ENCODE measurements around the gene GLIPR1L2. TPM values are rescaled to one million over a fixed set of nuclear protein-coding genes. Genes with fewer than 3 reads are reported as not detected.

GLIPR1L2 gene
- total RNA-seq, 4 donors from 2014 or later, result 0.20 to 3.3 (median 1.7) TPM

DNA sequence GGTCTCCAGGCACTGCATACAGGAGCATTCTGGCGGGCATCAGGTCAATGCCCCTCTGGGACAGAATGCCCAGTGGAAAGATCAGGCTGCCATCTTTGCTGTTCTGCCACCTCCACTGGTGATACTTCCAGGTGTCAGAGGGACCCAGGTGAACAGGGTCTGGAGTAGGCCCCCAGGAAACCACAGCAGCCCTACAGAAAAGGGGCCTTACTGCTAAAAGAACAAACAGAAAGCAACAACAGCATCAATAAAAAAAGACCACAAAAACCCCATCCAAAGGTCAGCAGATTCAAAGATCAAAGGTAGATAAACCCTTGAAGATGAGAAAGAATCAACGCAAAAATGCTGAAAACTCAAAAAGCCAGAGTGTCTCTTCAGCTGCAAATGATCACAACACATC, 40.5 kb upstream of the GLIPR1L2 start:
- Histone ChIP-seq H3K4me3 (no peak overlapping the region), H3K9me3 (peaks cover 0 to 32% (median 7%) of the 10 kb centered on the region in 4 donors), H3K27ac (no peak overlapping the region), H3K4me1 (no peaks in the 10 kb centered on the region), H3K27me3 (no peaks in the 10 kb centered on the region), H3K36me3 (peaks cover 0 to 13% (median 0%) of the 10 kb centered on the region in 3 donors)
- TF ChIP-seq, protein P1, sequence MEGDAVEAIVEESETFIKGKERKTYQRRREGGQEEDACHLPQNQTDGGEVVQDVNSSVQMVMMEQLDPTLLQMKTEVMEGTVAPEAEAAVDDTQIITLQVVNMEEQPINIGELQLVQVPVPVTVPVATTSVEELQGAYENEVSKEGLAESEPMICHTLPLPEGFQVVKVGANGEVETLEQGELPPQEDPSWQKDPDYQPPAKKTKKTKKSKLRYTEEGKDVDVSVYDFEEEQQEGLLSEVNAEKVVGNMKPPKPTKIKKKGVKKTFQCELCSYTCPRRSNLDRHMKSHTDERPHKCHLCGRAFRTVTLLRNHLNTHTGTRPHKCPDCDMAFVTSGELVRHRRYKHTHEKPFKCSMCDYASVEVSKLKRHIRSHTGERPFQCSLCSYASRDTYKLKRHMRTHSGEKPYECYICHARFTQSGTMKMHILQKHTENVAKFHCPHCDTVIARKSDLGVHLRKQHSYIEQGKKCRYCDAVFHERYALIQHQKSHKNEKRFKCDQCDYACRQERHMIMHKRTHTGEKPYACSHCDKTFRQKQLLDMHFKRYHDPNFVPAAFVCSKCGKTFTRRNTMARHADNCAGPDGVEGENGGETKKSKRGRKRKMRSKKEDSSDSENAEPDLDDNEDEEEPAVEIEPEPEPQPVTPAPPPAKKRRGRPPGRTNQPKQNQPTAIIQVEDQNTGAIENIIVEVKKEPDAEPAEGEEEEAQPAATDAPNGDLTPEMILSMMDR (IDR thresholded peaks at IDR 0.05), result no peak
- TF ChIP-seq EP300 (IDR thresholded peaks at IDR 0.05) (no peak), POLR2A (IDR thresholded peaks at IDR 0.05) (no peak)
- WGBS, 2 donors, result 76 to 93% methylated on average over 2 of the region's 2 CpGs
- no peak for DNase-seq (ENCODE audit: low spot score in 2 of 2)

DNA sequence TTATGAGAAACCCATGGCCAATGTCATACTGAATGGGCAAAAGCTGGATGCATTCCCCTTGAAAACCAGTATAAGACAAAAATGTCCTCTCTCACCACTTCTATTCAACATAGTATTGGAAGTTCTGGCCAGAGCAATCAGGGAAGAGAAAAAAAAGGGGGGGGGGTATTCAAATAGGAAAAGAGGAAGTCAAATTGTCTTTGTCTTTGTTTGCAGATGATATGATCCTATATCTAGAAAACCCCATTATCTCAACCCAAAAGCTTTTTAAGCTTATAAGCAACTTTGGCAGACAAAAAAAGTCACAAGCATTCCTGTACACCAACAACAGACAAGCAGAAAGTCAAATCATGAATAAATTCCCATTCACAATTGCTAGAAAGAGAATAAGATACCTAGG, 36.9 kb upstream of the GLIPR1L2 start:
- TF ChIP-seq POLR2A (IDR thresholded peaks at IDR 0.05) (no peak), EP300 (IDR thresholded peaks at IDR 0.05) (no peak)
- TF ChIP-seq, protein P1 (IDR thresholded peaks at IDR 0.05), result no peak
- H3K27me3 ChIP-seq, result no peaks in the 10 kb centered on the region
- no peak for DNase-seq (ENCODE audit: low spot score in 2 of 2)
- H3K27ac ChIP-seq, result no peak overlapping the region
- H3K36me3 ChIP-seq, result peaks cover 0 to 13% (median 0%) of the 10 kb centered on the region in 3 donors
- H3K9me3 ChIP-seq, result peaks cover 0 to 38% (median 9%) of the 10 kb centered on the region in 4 donors
- no peaks in the 10 kb centered on the region for H3K4me1 ChIP-seq
- no peak overlapping the region for H3K4me3 ChIP-seq

DNA sequence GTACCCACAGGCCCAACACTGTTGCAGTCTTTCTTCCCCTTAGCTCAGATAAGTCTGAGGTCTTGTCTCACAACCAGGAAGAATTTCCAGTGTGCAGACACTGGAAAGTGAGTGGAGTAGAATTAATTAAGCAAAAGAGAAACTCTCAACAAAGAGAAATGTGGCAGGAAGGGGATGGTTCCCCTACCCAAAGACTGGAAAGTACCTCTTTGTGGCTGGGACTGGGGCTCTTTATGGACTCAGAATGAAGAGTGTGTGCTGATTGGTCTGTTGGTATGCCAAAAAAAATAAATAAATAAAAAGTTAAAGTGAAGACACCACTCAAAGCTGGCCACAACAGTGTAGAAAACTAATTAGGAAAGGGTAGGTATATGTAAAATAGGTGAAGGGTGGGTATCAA, 30.0 kb upstream of the GLIPR1L2 start:
- TF ChIP-seq POLR2A (IDR thresholded peaks at IDR 0.05) (no peak), EP300 (IDR thresholded peaks at IDR 0.05) (no peak)
- TF ChIP-seq, protein P1 (IDR thresholded peaks at IDR 0.05), result no peak
- Histone ChIP-seq H3K4me3 (no peak overlapping the region), H3K4me1 (peaks cover 0 to 2% (median 0%) of the 10 kb centered on the region in 4 donors), H3K36me3 (peaks cover 0 to 9% (median 0%) of the 10 kb centered on the region in 3 donors), H3K27me3 (no peaks in the 10 kb centered on the region), H3K9me3 (peaks cover 0 to 2% (median 0%) of the 10 kb centered on the region in 4 donors), H3K27ac (no peak overlapping the region)
- DNase-seq (ENCODE audit: low spot score in 2 of 2), result no peak

DNA sequence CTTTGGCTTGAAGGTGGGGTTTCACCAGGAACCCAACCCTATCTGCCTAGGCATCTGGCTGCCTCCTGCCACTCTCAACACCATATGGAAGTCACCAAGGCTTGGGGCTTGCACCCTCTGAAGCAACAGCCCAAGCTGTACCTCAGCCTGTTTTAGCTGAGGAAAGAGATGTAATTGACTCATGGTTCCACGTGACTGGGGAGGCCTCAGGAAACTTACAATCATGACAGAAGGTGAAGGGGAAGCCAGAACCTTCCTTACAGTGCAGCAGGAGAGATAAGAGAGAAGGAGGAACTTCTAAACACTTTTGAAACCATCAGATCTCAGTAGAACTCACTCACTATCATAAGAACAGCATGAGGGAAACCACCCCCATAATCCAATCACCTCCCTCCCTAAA, 29.5 kb upstream of the GLIPR1L2 start:
- WGBS, 2 donors, result 65 to 71% methylated on average over 1 of the region's 1 CpG
- H3K27me3 ChIP-seq, result no peaks in the 10 kb centered on the region
- no peak overlapping the region for H3K27ac ChIP-seq
- TF ChIP-seq EP300 (IDR thresholded peaks at IDR 0.05), result no peak
- TF ChIP-seq POLR2A (IDR thresholded peaks at IDR 0.05), result no peak
- TF ChIP-seq, protein P1 (IDR thresholded peaks at IDR 0.05), result no peak
- DNase-seq (ENCODE audit: low spot score in 2 of 2), result no peak
- H3K4me1 ChIP-seq, result peaks cover 0 to 7% (median 2%) of the 10 kb centered on the region in 4 donors
- peaks cover 0 to 9% (median 0%) of the 10 kb centered on the region in 3 donors for H3K36me3 ChIP-seq
- H3K4me3 ChIP-seq, result no peak overlapping the region
- H3K9me3 ChIP-seq, result no peaks in the 10 kb centered on the region

DNA sequence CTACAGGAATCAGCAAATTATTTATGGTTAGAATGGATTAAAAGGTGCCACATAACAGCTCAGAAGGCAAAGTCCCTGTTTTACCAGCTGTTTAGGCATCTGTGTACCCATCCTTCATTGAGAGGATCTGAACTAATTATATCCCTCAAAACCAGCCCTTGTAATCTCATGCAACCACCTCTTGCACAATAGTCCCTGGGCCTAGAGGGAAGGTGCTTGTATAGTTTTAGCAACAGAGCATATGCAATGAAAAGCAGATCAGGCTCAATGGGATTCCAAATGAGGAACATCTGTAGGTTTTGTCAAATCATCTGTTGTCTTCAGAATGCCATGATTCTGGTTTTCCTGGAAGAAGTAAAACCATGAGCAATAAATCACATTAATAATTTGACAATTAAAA, 26.0 kb upstream of the GLIPR1L2 start:
- no peaks in the 10 kb centered on the region for H3K9me3 ChIP-seq
- TF ChIP-seq POLR2A (IDR thresholded peaks at IDR 0.05), result no peak
- H3K27me3 ChIP-seq, result no peaks in the 10 kb centered on the region
- H3K4me3 ChIP-seq, result no peak overlapping the region
- peaks cover 0 to 9% (median 0%) of the 10 kb centered on the region in 3 donors for H3K36me3 ChIP-seq
- H3K27ac ChIP-seq, result no peak overlapping the region
- peaks cover 0 to 12% (median 2%) of the 10 kb centered on the region in 4 donors for H3K4me1 ChIP-seq
- DNase-seq (ENCODE audit: low spot score in 2 of 2), result no peak

DNA sequence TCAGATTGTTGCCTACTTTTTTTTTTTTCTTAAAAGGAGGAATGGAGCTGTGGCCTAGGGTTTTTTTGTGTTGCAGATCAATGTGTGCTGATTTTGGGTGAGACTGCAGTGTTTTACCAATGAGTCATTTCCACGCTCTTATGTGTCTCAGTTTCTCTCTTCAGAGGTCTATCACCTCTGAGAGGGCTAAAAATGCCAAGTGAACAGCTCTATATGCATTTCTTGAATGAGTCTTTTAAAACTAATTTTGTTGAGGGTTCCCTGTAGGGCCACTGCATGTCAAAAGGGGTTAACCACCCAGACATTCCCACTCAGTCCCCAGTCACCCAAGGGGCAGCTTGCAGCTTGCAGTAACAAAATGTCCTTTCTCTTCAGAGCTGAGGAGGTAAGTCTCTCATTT, 24.3 kb upstream of the GLIPR1L2 start:
- Histone ChIP-seq H3K36me3 (no peaks in the 10 kb centered on the region), H3K9me3 (no peaks in the 10 kb centered on the region), H3K4me1 (peaks cover 0 to 12% (median 2%) of the 10 kb centered on the region in 4 donors), H3K27ac (no peak overlapping the region), H3K4me3 (no peak overlapping the region), H3K27me3 (no peaks in the 10 kb centered on the region)
- WGBS, 2 donors, result 63 to 89% methylated on average over 1 of the region's 1 CpG
- TF ChIP-seq EP300 (IDR thresholded peaks at IDR 0.05) (no peak), POLR2A (IDR thresholded peaks at IDR 0.05) (no peak)
- TF ChIP-seq, protein P1 (IDR thresholded peaks at IDR 0.05), result no peak
- no peak for DNase-seq (ENCODE audit: low spot score in 2 of 2)

Measured in tibial nerve (tissue), 4 donors.